HFFc6 (cell line): ENCODE data around the gene TBX3. TPM values are rescaled to one million over a fixed set of nuclear protein-coding genes. Genes with fewer than 3 reads are reported as not detected.

Experiments used
- DNase-seq: peaks from one replicate; pipeline ENCODE4 v3.0.0-alpha.2; 2018
- H3K27ac Mint-ChIP-seq: 2 replicates; pipeline ENCODE4 v1.8.0; 2020; ENCODE audit warnings: mild to moderate bottlenecking, mixed read lengths
- H3K27me3 Mint-ChIP-seq: 2 replicates; pipeline ENCODE4 v1.8.0; 2021; ENCODE audit warnings: mild to moderate bottlenecking, moderate library complexity, mixed read lengths; ENCODE audit not compliant: insufficient read depth
- H3K36me3 Mint-ChIP-seq: 2 replicates; pipeline ENCODE4 v1.8.0; 2021; ENCODE audit warnings: low read depth, mixed read lengths
- H3K4me1 Mint-ChIP-seq: 2 replicates; pipeline ENCODE4 v1.8.0; 2020; ENCODE audit warnings: low read depth, mixed read lengths
- H3K4me3 Mint-ChIP-seq: 2 replicates; pipeline ENCODE4 v1.8.0; 2020; ENCODE audit warnings: mild to moderate bottlenecking, moderate library complexity, mixed read lengths
- H3K9me3 Mint-ChIP-seq: 2 replicates; pipeline ENCODE4 v1.8.0; 2020; ENCODE audit warnings: mild to moderate bottlenecking, mixed read lengths
- total RNA-seq, 6 experiments: library from RNA; stranded (reverse); fragmentation: NEBNext Ultra II Directional; extraction: Animal tissue kit (Norgen Biotek cat#: 25700); gene quantifications; 2 replicates in 1 of 6; 3 replicates in 5 of 6; pipeline ENCODE4 v1.2.3, GENCODE V29; 2021
- TF ChIP-seq, protein P1 (sequence below): fragments of 200-600 bp; sonication (generic); IDR thresholded peaks from 2 replicates; pipeline ENCODE4 v1.5.0; 2021; ENCODE audit warnings: antibody characterized with exemption, mild to moderate bottlenecking

The TBX3 gene
- total RNA-seq, 6 experiments from 2014 or later = 108 to 145 (median 127) TPM

DNA sequence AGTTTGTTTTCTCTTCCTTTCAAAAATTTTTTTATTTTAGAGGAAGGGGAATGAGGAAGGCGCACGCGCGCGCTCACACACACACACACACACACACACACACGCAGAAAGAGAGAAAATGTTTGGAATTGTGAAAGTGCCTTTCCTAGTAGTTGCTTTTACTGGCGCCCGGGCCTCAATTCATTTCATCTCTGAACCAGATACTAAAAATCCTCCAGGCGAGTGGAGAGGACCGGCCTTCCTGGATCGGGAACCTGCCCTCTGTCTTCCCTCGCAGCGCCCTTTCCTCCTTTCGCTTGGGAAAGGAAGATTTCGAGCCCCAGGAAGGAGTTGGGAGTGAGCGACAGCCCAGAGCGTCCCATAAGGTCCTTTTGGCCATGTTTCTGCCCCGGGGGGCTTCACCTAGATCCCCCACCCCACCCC is 7.8 kb upstream of the TBX3 start:
- DNase-seq = no peak
- H3K4me3 Mint-ChIP-seq = peak overlapping the region; percentile 96
- H3K27me3 Mint-ChIP-seq = peaks cover 5% of the 10 kb centered on the region
- no peaks in the 10 kb centered on the region for H3K9me3 Mint-ChIP-seq
- H3K4me1 Mint-ChIP-seq = peaks cover 69% of the 10 kb centered on the region
- TF ChIP-seq, protein P1, sequence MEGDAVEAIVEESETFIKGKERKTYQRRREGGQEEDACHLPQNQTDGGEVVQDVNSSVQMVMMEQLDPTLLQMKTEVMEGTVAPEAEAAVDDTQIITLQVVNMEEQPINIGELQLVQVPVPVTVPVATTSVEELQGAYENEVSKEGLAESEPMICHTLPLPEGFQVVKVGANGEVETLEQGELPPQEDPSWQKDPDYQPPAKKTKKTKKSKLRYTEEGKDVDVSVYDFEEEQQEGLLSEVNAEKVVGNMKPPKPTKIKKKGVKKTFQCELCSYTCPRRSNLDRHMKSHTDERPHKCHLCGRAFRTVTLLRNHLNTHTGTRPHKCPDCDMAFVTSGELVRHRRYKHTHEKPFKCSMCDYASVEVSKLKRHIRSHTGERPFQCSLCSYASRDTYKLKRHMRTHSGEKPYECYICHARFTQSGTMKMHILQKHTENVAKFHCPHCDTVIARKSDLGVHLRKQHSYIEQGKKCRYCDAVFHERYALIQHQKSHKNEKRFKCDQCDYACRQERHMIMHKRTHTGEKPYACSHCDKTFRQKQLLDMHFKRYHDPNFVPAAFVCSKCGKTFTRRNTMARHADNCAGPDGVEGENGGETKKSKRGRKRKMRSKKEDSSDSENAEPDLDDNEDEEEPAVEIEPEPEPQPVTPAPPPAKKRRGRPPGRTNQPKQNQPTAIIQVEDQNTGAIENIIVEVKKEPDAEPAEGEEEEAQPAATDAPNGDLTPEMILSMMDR = no peak
- peak overlapping the region; percentile 100 for H3K27ac Mint-ChIP-seq
- H3K36me3 Mint-ChIP-seq = no peaks in the 10 kb centered on the region

DNA sequence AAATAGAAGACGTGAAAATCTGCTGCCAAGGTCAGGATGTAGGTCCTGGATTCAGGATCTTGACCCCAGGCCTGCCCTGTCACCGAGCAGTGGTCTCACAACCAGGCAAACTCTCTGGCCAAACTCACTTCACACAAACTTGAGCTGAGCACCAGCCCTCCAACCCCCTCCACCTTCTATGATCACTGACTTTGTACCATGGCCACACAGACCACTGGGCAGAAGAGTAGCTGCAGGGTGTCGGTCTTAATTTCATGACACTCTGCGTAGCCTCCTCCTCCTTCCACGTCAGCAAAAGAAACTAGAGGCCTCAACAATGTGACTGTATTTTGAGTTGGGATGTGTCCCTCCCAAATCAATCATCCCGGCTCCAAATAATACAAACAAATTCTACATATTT is 7.2 kb upstream of the TBX3 start:
- no peaks in the 10 kb centered on the region for H3K9me3 Mint-ChIP-seq
- DNase-seq = no peak
- peaks cover 5% of the 10 kb centered on the region for H3K27me3 Mint-ChIP-seq
- H3K36me3 Mint-ChIP-seq = no peaks in the 10 kb centered on the region
- peaks cover 75% of the 10 kb centered on the region for H3K4me1 Mint-ChIP-seq
- TF ChIP-seq, protein P1 = no peak
- peak overlapping the region; percentile 100 for H3K27ac Mint-ChIP-seq
- H3K4me3 Mint-ChIP-seq = peak overlapping the region; percentile 96

DNA sequence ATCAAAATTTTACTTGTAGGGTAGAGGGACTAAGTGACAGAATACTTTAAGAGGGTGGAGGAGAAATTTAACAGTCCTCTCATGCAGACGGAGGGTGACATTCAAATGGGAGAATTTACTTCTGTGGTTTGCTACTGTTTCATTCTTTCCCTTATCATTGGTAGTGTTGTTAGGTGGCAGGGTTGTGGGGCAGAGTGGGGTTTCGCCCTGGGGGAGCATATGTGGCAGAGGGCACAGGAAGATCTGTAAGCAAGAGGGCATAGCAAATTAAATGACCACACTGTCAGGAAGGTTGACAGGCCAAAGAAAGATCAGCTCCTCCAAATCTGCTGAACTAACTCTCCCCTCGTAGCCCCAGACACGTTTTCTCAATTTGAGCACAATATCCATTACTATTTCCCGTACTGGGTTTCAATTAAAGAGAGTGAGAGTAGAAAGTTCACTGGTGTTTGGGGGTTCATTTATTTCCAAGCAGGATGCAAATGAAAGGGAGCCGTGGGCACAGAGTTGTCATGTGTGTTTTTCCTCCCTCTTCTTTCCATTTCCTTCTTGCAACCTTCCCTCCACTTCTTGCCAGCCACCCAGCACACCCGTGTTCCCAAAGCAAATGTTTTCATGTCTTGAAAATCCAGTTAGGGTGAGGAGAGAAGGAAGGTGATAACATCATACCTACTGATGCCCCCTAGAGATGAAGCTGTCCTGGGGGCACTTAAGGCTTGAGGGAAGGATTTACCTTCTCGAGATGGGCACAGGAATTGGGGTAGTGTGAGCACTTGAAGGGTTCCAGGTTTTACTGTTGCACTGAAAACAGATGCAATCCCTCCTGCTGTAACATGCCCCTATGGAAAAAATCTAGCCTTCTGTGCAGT is 6.5 kb upstream of the TBX3 start:
- H3K4me3 Mint-ChIP-seq = peak overlapping the region; percentile 96
- peaks cover 5% of the 10 kb centered on the region for H3K27me3 Mint-ChIP-seq
- TF ChIP-seq, protein P1 = peak; percentile 13; the same call in 1 of the 2 replicates
- DNase-seq = no peak
- peak overlapping the region; percentile 100 for H3K27ac Mint-ChIP-seq
- no peaks in the 10 kb centered on the region for H3K9me3 Mint-ChIP-seq
- peaks cover 82% of the 10 kb centered on the region for H3K4me1 Mint-ChIP-seq
- no peaks in the 10 kb centered on the region for H3K36me3 Mint-ChIP-seq

DNA sequence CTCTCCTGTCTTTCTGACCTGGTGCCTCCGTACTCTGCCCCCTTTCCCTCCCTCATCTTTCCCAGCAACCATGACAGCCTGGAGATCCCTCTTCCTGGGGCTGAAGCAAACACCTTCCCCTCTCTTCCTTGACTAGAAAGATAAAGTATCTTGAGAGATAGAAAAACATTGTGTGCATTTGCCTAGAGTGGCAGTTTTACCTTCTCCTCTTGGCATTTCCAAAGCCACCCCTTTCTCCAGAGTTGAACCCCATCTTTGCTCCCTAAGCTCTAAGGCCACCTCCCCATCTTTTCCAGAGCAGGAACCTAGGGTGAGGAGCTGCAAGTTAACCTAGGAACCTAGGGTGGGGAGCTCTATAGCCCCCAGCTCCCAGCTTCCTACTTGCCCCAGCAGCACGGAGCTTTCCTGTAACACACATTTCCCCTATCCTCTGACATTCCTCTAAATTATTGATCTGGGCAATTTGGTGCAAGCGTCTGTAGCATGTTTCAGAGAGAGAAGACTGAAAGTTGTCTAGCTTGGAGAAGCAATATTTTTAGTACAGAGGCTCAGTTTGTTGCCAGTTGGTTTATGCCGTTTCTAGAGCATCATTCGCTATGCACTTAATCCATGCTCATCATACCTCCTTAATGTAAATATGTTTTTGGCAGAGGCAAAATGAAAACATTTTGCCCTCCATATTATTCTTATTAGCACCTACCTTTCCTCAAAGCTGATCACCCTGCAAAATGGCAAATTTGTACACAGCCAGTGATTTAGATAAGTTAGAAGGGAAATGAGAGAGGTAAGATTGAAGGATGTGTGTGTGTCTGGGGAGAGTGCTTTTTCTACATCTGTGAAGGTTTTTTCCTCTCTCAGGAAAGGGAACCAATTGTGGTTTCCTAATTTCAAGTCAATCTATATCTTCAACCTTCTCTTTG is 5.4 kb upstream of the TBX3 start:
- Mint-ChIP-seq H3K4me3 (peak overlapping the region; percentile 96), H3K4me1 (peaks cover 81% of the 10 kb centered on the region), H3K9me3 (no peaks in the 10 kb centered on the region), H3K27me3 (peaks cover 7% of the 10 kb centered on the region), H3K36me3 (no peaks in the 10 kb centered on the region), H3K27ac (peak overlapping the region; percentile 100)
- TF ChIP-seq, protein P1 = no peak
- DNase-seq = no peak

DNA sequence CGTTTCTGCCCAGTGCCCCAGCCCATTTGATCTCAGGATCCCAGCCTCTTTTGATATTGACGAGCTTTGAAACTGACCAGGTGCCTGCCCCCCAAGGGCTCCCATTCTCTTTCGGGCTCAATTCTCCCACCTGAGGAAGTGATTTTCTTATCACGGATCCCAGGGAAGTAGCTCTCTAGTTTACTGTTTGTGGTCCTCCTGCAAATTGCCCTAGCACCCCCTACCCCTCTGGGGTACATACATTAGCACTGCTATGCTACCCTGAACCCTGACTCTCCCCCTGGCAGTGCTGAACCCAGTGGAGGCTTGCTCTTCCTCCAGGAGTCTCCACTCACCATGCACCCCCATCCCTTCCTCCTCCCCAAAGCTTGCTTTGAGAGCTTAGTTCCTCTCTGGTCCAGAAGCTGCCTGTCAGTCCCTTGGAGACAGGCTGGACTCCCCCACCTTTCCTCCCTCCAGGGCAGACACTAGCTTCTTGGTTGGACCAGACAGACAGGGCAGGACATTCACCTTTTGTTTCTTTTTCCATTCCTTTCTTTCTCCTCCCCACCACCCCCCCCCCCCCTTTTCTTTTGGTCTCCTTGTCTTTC is 4.4 kb upstream of the TBX3 start:
- Mint-ChIP-seq H3K27me3 (peaks cover 17% of the 10 kb centered on the region), H3K27ac (peak overlapping the region; percentile 100), H3K9me3 (peaks cover 8% of the 10 kb centered on the region), H3K4me3 (peak overlapping the region; percentile 96), H3K36me3 (peaks cover 7% of the 10 kb centered on the region), H3K4me1 (peaks cover 71% of the 10 kb centered on the region)
- TF ChIP-seq, protein P1 = no peak
- no peak for DNase-seq
